H1 (cell line): Measurements from ENCODE around the gene EDEM2. TPM values are rescaled to one million over a fixed set of nuclear protein-coding genes. Genes with fewer than 3 reads are reported as not detected.

Source experiments
- CTCF ChIP-seq, 3 experiments: IDR thresholded peaks; 1 replicate in 2 of 3; 2 replicates in 1 of 3; pipeline versions ENCODE4 v1.5.1 to v1.6.1; 2011; ENCODE audit warnings: low read length in 3 of 3, mild to moderate bottlenecking in 3 of 3, inconsistent platforms in 2 of 3, low read depth in 1 of 3, moderate library complexity in 1 of 3; ENCODE audit not compliant: insufficient read depth in 1 of 3; ENCODE audit errors: control extremely low read depth in 1 of 3
- POU5F1 ChIP-seq: IDR thresholded peaks from 2 replicates; pipeline ENCODE4 v1.6.1; 2011; ENCODE audit warnings: low read depth, mild to moderate bottlenecking, low read length, moderate library complexity
- RNF2 ChIP-seq: fragments of 200-900, 300-1000 bp; sonication (generic); IDR thresholded peaks from 2 replicates; pipeline ENCODE4 v1.7.1; 2016; ENCODE audit warnings: borderline replicate concordance, low read depth, mild to moderate bottlenecking, antibody characterized with exemption, low read length; ENCODE audit not compliant: poor library complexity, severe bottlenecking; ENCODE audit errors: missing control alignments
- TBP ChIP-seq: IDR thresholded peaks from 2 replicates; pipeline ENCODE4 v1.6.1; 2011; ENCODE audit warnings: low read depth, low read length, improper control_type of control experiment
- ZNF274 ChIP-seq: IDR thresholded peaks from 2 replicates; pipeline ENCODE4 v1.7.0; 2012; ENCODE audit warnings: low read length, borderline replicate concordance; ENCODE audit errors: extremely low read depth
- polyA plus RNA-seq, 7 experiments: library from polyadenylated mRNA; depleted of rRNA in 3 of 7; stranded (reverse) in 5 of 7; unstranded in 2 of 7; fragments of >200 nt in 5 of 7; fragments of 200-250 nt in 2 of 7; gene quantifications; 1 replicate in 5 of 7; 2 replicates in 1 of 7; 4 replicates in 1 of 7; pipeline versions ENCODE4 v1.2.1 to v1.2.3, GENCODE V29; 2011 to 2013; ENCODE audit warnings: missing spikeins in 2 of 7, mixed read lengths in 2 of 7
- total RNA-seq: library from RNA; stranded (reverse); fragmentation: NEBNext Ultra II Directional; extraction: Animal tissue kit (Norgen Biotek cat#: 25700); gene quantifications from 2 replicates; pipeline ENCODE4 v1.2.1, GENCODE V29; 2021

The EDEM2 gene
- total and polyA plus RNA-seq, 2 of the 8 experiments (the other 6 are each of a cell fraction or from before 2014, with no cell fraction given), result 15.2 to 19.6 TPM

GRCh38 chr20:35171753-35172433 is 24.8 kb upstream of the EDEM2 start, which contains the start of gene PROCR (continued):
- TF ChIP-seq POU5F1, result no peak
- no peak for TF ChIP-seq ZNF274
- no peak for TF ChIP-seq CTCF (IDR thresholded peaks at IDR 0.05; ENCODE audit: control extremely low read depth in 1 of 3, insufficient read depth in 1 of 3, low read depth in 1 of 3, low read length in 3 of 3)
- TF ChIP-seq TBP, result peak; percentile 44; the same call in 1 of the 2 replicates
- no peak for TF ChIP-seq RNF2
